NT2/D1 (cell line): ENCODE results near the gene MCM7.

Experiments used
- SUZ12 ChIP-seq: IDR thresholded peaks from 2 replicates; pipeline ENCODE4 v1.6.1; 2011; ENCODE audit not compliant: insufficient read length, insufficient read depth; ENCODE audit errors: extremely low read depth
- YY1 ChIP-seq: IDR thresholded peaks from 2 replicates; pipeline ENCODE4 v1.6.1; 2011; ENCODE audit not compliant: insufficient read length, insufficient read depth
- ZNF274 ChIP-seq: IDR thresholded peaks from 2 replicates; pipeline ENCODE4 v1.6.1; 2011; ENCODE audit warnings: mild to moderate bottlenecking, low read depth, low read length

- no peak for TF ChIP-seq SUZ12
- TF ChIP-seq YY1 = no peak
- TF ChIP-seq ZNF274 = no peak
Observed at GRCh38 chr7:100048680-100049079, 52.5 kb downstream of the MCM7 start.
